Astrocyte of the cerebellum (primary cell): ENCODE results near the gene ZNF366.

Experiments
- DNase-seq: peaks from one replicate; pipeline ENCODE4 v3.0.0-alpha.2; 2011; ENCODE audit warnings: low read depth
- H3K4me3 ChIP-seq: 2 replicates; pipeline ENCODE4 v1.5.1; 2011; ENCODE audit warnings: mild to moderate bottlenecking, low read depth, low read length, moderate library complexity
- in situ Hi-C: cut with HindIII; loops from 2 replicates; pipeline ENCODE4 v1.10.0; 2017; ENCODE audit warnings: low sequenced_read_pairs
- TF ChIP-seq, protein P1 (sequence below): IDR thresholded peaks from 2 replicates; pipeline ENCODE4 v1.5.1; 2012; ENCODE audit warnings: low read length, low read depth, moderate library complexity, mild to moderate bottlenecking; ENCODE audit errors: missing control alignments

Gene ZNF366

DNA sequence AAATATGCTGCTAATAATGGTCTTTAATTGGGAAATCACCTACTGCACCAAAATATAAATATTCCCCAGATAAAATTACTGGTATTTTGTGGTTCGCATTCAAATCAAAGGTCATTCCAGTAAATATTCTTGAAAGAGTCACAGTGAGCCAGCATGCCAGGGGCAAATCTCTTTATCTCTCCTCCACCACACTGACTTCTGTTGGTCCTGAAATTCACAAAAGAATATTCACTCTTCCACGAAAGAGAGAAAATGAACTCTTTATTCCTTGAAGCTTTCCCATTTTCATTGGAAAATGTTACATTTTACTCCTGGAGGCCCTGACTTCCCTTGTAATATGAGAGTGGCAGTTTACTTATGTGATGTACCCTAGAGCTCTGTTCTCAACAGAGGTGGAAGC is 39.7 kb downstream of the ZNF366 start:
- in situ Hi-C loops: no loop called here
- TF ChIP-seq, protein P1, sequence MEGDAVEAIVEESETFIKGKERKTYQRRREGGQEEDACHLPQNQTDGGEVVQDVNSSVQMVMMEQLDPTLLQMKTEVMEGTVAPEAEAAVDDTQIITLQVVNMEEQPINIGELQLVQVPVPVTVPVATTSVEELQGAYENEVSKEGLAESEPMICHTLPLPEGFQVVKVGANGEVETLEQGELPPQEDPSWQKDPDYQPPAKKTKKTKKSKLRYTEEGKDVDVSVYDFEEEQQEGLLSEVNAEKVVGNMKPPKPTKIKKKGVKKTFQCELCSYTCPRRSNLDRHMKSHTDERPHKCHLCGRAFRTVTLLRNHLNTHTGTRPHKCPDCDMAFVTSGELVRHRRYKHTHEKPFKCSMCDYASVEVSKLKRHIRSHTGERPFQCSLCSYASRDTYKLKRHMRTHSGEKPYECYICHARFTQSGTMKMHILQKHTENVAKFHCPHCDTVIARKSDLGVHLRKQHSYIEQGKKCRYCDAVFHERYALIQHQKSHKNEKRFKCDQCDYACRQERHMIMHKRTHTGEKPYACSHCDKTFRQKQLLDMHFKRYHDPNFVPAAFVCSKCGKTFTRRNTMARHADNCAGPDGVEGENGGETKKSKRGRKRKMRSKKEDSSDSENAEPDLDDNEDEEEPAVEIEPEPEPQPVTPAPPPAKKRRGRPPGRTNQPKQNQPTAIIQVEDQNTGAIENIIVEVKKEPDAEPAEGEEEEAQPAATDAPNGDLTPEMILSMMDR: no peak
- DNase-seq: no peak
- H3K4me3 ChIP-seq: no peak overlapping the region

DNA sequence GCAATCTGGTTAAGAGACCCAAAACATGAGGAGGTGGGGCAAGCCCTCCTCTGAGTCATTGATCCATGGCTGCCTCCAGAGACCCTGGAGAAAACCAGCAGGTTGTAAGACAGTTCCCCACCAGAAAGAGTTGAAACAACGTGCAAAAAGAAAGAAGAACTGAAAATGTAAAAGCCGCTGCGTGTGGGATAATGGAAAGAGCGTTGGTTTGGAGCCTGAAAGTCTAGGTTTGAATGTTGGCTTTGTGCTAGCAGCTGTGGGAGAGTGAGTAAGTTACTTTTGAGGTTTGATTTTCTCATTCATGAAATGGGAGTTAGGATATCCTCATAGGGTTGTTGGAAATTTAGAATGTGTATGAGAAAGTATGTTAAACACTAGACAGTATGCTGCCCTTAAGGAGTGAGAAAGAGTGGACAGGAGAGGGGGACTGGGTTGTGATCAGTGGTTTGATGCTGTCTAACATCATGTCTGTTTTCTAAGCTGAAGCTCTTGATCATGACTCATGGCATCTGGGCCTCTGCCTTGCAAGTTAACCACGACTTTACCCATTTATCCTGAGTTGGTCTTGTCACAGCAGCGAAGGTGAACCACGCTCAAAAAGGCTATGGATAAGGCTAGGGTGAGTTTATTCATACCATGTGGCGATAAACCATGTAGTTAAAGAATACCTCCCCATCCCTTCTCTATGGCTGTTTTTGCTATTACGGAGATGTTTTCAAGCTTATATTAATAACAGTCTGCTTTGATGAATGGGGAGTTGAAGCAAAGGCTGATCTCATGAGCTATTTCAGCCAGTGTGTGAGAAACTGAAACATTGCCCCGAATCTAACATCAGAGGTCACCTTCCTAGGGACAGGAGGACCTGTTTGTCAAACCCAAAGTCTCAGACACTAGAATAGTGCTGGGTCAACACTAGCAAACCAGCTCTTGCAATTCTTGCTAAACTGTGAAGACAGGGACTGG is 41.3 kb downstream of the ZNF366 start:
- TF ChIP-seq, protein P1: no peak
- no peak for DNase-seq
- no peak overlapping the region for H3K4me3 ChIP-seq
- in situ Hi-C loops: no loop called here

DNA sequence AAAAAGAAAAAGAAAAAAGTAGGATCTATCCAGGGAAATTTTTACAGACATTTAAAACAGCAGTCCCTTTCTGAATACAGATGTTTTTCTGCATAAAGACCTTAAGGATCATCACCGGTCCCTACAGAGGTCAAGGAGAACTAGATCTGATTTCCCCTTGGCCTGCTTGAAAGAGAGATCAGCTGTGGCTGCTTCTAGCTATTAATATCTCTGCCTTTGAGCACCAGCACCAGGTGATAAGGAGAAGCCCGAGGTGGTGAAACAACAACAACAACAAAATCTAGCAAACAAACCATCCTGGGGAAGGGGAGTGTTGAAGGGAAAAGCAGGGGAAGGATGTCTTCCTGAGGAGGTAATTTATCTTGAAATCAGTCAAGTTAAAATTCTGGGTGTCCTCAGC is 42.1 kb downstream of the ZNF366 start:
- H3K4me3 ChIP-seq: no peak overlapping the region
- TF ChIP-seq, protein P1: no peak
- no peak for DNase-seq
- in situ Hi-C loops: no loop called here

DNA sequence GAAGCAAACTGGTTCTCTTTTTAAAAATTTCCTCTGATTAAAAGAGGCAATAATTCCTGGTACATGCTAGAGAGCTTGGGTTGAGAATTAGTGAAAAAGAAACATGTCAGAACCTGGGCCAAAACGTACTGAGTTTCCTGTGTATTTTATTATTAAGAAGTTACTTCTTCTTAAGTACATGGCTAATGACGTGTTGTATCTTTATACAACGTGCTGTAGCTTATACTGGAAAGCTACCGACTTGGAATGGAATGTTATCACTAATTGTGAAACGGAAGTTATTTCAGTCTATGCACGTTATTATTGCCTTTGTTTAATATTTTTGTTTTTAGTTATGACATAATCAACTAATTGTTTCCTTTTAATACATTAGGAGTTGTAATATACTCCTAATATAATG is 43.1 kb downstream of the ZNF366 start:
- DNase-seq: no peak
- no peak overlapping the region for H3K4me3 ChIP-seq
- in situ Hi-C loops: no loop called here
- TF ChIP-seq, protein P1: no peak

DNA sequence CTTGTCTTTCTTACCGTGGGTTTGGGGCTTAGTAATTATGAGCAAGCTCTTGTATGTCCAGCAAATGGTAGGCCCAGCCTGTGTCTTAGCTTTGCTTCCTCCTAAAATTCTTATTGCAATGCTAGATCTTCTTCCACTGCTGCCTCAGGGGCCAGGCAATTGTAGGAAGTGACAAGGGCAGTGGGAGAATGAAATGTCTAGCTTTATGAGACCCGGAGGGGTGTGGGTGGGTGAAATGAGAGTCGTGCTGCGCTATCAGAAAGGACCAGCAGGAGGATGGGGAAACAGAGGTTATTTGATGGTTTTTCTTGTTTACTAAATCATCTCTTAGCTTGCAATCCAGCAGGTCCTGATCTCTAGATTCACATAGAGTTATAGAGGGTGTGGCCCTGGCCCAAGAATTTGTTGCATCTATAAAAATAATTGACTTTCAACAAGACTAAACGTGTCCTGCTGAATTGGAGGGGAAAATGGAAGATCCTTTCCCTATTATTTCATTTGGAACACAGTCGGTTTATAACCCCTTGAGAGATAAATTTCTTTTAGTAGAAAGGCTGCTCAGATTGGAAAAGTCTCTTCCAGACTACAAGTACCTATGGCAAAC is 43.7 kb downstream of the ZNF366 start:
- no peak for DNase-seq
- no peak overlapping the region for H3K4me3 ChIP-seq
- in situ Hi-C loops: no loop called here

DNA sequence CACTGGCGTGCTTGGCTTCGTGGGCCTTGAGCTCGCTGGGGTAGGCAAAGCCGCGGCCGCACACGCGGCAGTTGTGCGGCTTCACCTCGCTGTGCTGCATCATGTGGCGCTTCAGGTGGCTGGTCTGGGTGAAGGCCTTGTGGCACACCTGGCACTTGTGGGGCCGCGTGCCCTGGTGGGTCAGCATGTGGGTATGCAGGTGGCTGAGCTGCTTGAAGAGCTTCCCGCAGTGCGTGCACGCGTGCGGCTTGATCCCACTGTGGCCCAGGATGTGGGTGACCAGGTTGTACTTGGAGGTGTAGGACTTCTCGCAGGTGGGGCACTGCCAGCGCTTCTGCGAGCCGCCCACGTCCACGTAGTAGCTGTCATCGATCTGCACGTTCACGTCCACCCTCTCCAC is 46.8 kb downstream of the ZNF366 start:
- TF ChIP-seq, protein P1: no peak
- DNase-seq: no peak
- H3K4me3 ChIP-seq: no peak overlapping the region
- in situ Hi-C loops: no loop called here

More for the DNA sequence above, 43.7 kb downstream of the ZNF366 start:
- TF ChIP-seq, protein P1: no peak
